Measurements from ENCODE around the gene EIF6.

GRCh38 chr20:35238170-35238569 lies 46.4 kb downstream of the EIF6 start:
- TF ChIP-seq, protein P1, sequence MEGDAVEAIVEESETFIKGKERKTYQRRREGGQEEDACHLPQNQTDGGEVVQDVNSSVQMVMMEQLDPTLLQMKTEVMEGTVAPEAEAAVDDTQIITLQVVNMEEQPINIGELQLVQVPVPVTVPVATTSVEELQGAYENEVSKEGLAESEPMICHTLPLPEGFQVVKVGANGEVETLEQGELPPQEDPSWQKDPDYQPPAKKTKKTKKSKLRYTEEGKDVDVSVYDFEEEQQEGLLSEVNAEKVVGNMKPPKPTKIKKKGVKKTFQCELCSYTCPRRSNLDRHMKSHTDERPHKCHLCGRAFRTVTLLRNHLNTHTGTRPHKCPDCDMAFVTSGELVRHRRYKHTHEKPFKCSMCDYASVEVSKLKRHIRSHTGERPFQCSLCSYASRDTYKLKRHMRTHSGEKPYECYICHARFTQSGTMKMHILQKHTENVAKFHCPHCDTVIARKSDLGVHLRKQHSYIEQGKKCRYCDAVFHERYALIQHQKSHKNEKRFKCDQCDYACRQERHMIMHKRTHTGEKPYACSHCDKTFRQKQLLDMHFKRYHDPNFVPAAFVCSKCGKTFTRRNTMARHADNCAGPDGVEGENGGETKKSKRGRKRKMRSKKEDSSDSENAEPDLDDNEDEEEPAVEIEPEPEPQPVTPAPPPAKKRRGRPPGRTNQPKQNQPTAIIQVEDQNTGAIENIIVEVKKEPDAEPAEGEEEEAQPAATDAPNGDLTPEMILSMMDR (IDR thresholded peaks at IDR 0.05; ENCODE audit: insufficient read depth, low read depth, low read length) = no peak
- TF ChIP-seq EZH2 (IDR thresholded peaks at IDR 0.05; ENCODE audit: insufficient read depth, low read length) = no peak
